HepG2 (cell line): Measurements from ENCODE around the gene MCF2L. TPM values are rescaled to one million over a fixed set of nuclear protein-coding genes. Genes with fewer than 3 reads are reported as not detected.

ENCODE experiments used
- ATAC-seq: fragments of 200-7000 bp; cut with Tn5 transposase; 3 replicates; pipeline ENCODE4 v1.9.1; 2020; ENCODE audit warnings: mild to moderate bottlenecking, moderate library complexity
- BruUV-seq: library from RNA; stranded (reverse); fragments of 400-500 nt; replicated peaks from 2 replicates; lab custom pipeline; 2021; lab: Mats Ljungman, UMichigan
- CTCF ChIA-PET: fragments of 300-600 bp; formaldehyde crosslinking; extraction: SDS; loops from one replicate; lab custom pipeline; 2021; ENCODE audit warnings: low total read pairs, inconsistent platforms, low intra/inter-chr PET ratio; lab: Yijun Ruan, JAX
- POLR2A ChIA-PET: fragments of 350-600 bp; sonication (Branson Sonifier 250); formaldehyde crosslinking; loops from one replicate; lab custom pipeline; 2020; ENCODE audit warnings: antibody characterized with exemption, inconsistent platforms; lab: Yijun Ruan, JAX
- DNase-seq: peaks from one replicate; pipeline ENCODE4 v3.0.0-alpha.2; 2015; ENCODE audit warnings: low spot score
- FAIRE-seq: peaks from 3 replicates; lab custom pipeline; 2011; peaks lifted over from hg19 to GRCh38; lab: Jason Lieb, UNC
- H2AFZ ChIP-seq: one replicate; pipeline ENCODE4 v1.6.1; 2011; ENCODE audit warnings: low read length, inconsistent platforms
- H3K27ac ChIP-seq: fragments of 300-600 bp; 3 replicates; pipeline ENCODE4 v1.8.0; 2011; ENCODE audit warnings: mixed run types, mild to moderate bottlenecking, mixed read lengths, low read length, inconsistent platforms; ENCODE audit not compliant: insufficient read depth; ENCODE audit errors: extremely low read length
- H3K27me3 ChIP-seq, 2 experiments: fragments of 200-600 bp in 1 of 2; 2 replicates in 1 of 2; 3 replicates in 1 of 2; pipeline versions ENCODE4 v1.6.0 to v1.8.0; 2011; ENCODE audit warnings: low read length in 2 of 2, mild to moderate bottlenecking in 2 of 2, moderate library complexity in 2 of 2, inconsistent platforms in 1 of 2; ENCODE audit not compliant: insufficient read depth in 2 of 2, control insufficient read depth in 1 of 2
- H3K36me3 ChIP-seq, 2 experiments: fragments of 200-600 bp in 1 of 2; replicated peaks in 1 of 2; 2 replicates in 1 of 2; 3 replicates in 1 of 2; pipeline versions ENCODE4 v1.5.1 to v1.8.0; 2011; ENCODE audit warnings: low read length in 2 of 2, inconsistent platforms in 1 of 2; ENCODE audit not compliant: insufficient read depth in 2 of 2, control insufficient read depth in 1 of 2
- H3K4me1 ChIP-seq: 2 replicates; pipeline ENCODE4 v1.5.1; 2012; ENCODE audit warnings: low read length, inconsistent platforms; ENCODE audit not compliant: insufficient read depth
- H3K4me2 ChIP-seq: 2 replicates; pipeline ENCODE4 v1.6.0; 2011; ENCODE audit warnings: low read depth, low read length, inconsistent platforms
- H3K4me3 ChIP-seq, 3 experiments: fragments of 200-600 bp in 1 of 3; sonication (generic), shearing (Covaris generic) in 1 of 3; replicated peaks in 1 of 3; 2 replicates each; pipeline ENCODE4 v1.5.1; 2011 to 2016; ENCODE audit warnings: low read length in 3 of 3, inconsistent platforms in 2 of 3, low read depth in 2 of 3, mild to moderate bottlenecking in 2 of 3, control low read depth in 1 of 3, mixed read lengths in 1 of 3; ENCODE audit not compliant: insufficient read depth in 1 of 3
- H3K79me2 ChIP-seq: one replicate; pipeline ENCODE4 v1.6.1; 2011; ENCODE audit warnings: low read length, inconsistent platforms; ENCODE audit not compliant: insufficient read depth
- H3K9ac ChIP-seq: 2 replicates; pipeline ENCODE4 v1.6.0; 2011; ENCODE audit warnings: mild to moderate bottlenecking, low read depth, low read length, inconsistent platforms; ENCODE audit not compliant: insufficient read depth
- H3K9me3 ChIP-seq: 2 replicates; pipeline ENCODE4 v1.5.1; 2012; ENCODE audit warnings: mild to moderate bottlenecking, low read length
- H4K20me1 ChIP-seq: 2 replicates; pipeline ENCODE4 v1.6.0; 2011; ENCODE audit warnings: inconsistent platforms, mild to moderate bottlenecking, low read length, moderate library complexity; ENCODE audit not compliant: insufficient read depth
- ARID5B ChIP-seq: IDR thresholded peaks from 2 replicates; pipeline ENCODE4 v1.4.0; 2020; ENCODE audit warnings: mild to moderate bottlenecking, missing genetic modification reagents
- ARNTL ChIP-seq: sonication (generic); formaldehyde crosslinking; IDR thresholded peaks from 2 replicates; pipeline ENCODE4 v1.4.0; 2020; ENCODE audit warnings: mild to moderate bottlenecking, missing genetic modification reagents
- FOXK2 ChIP-seq: fragments of 450-650 bp; IDR thresholded peaks from 2 replicates; pipeline ENCODE4 v1.6.1; 2016
- FOXO1 ChIP-seq: sonication (generic); formaldehyde crosslinking; IDR thresholded peaks from 2 replicates; pipeline ENCODE4 v1.4.0; 2020; ENCODE audit warnings: missing genetic modification reagents
- GATAD1 ChIP-seq: IDR thresholded peaks from 2 replicates; pipeline ENCODE4 v1.6.1; 2016; ENCODE audit warnings: missing genetic modification reagents, missing compliant biosample characterization
- HIVEP1 ChIP-seq: sonication (generic); formaldehyde crosslinking; IDR thresholded peaks from 2 replicates; pipeline ENCODE4 v1.4.0; 2020; ENCODE audit warnings: mild to moderate bottlenecking, missing genetic modification reagents
- IKZF5 ChIP-seq: IDR thresholded peaks from 2 replicates; pipeline ENCODE4 v1.6.1; 2018; ENCODE audit warnings: missing genetic modification reagents, mild to moderate bottlenecking, missing compliant biosample characterization
- MEIS2 ChIP-seq: sonication (generic); formaldehyde crosslinking; IDR thresholded peaks from 2 replicates; pipeline ENCODE4 v1.9.0; 2021; ENCODE audit warnings: mild to moderate bottlenecking, missing genetic modification reagents
- NONO ChIP-seq, 2 experiments: fragments of 450-650 bp in 1 of 2; sonication (generic) in 1 of 2; formaldehyde crosslinking in 1 of 2; IDR thresholded peaks in 1 of 2; conservative IDR thresholded peaks in 1 of 2; 2 replicates each; pipeline versions ENCODE4 v1.6.1 to v1.8.0; 2017 to 2022; ENCODE audit warnings: mild to moderate bottlenecking in 1 of 2, missing genetic modification reagents in 1 of 2, moderate library complexity in 1 of 2
- NR2F1 ChIP-seq, 2 experiments: fragments of 450-650 bp in 1 of 2; formaldehyde crosslinking in 1 of 2; IDR thresholded peaks; 2 replicates each; pipeline versions ENCODE4 v1.5.0 to v1.6.1; 2016 to 2020; ENCODE audit warnings: mild to moderate bottlenecking in 1 of 2, missing compliant biosample characterization in 1 of 2, missing genetic modification reagents in 1 of 2, moderate library complexity in 1 of 2
- POLR2AphosphoS5 ChIP-seq: IDR thresholded peaks from 2 replicates; pipeline ENCODE4 v1.6.1; 2012; ENCODE audit warnings: low read depth, low read length
- PRDM15 ChIP-seq: sonication (generic); formaldehyde crosslinking; IDR thresholded peaks from 2 replicates; pipeline ENCODE4 v1.4.0; 2020; ENCODE audit warnings: missing genetic modification reagents
- SMYD3 ChIP-seq: sonication (generic); formaldehyde crosslinking; IDR thresholded peaks from 2 replicates; pipeline ENCODE4 v1.8.1; 2023; ENCODE audit warnings: mild to moderate bottlenecking, missing genetic modification reagents
- ZNF878 ChIP-seq: sonication (generic); formaldehyde crosslinking; IDR thresholded peaks from 2 replicates; pipeline ENCODE4 v1.8.1; 2023; ENCODE audit warnings: mild to moderate bottlenecking, missing genetic modification reagents, moderate library complexity
- WGBS: methylation state at CpG from one replicate; pipeline ENCODE4 v1.1.6; 2017; ENCODE audit warnings: low lambda C conversion rate; 5-methylcytosine and 5-hydroxymethylcytosine counted together
- in situ Hi-C: cut with HindIII; loops from 2 replicates; pipeline ENCODE4 v1.10.0; 2017; ENCODE audit warnings: low pct_unique_long_range_greater_than_20kb; ENCODE audit not compliant: extremely low pct_ligation_motif_present
- intact Hi-C: fragments of 100-400 bp; cut with micrococcal nuclease; formaldehyde crosslinking; loops from one replicate; pipeline ENCODE4 v1.10.0; 2022; ENCODE audit not compliant: unreplicated experiment
- polyA plus RNA-seq, 8 experiments: library from polyadenylated mRNA; depleted of rRNA in 3 of 8; stranded (reverse) in 7 of 8; unstranded in 1 of 8; fragments of >200 nt; fragmentation: Illumina TruSeq in 4 of 8; extraction: Trizol in 4 of 8; gene quantifications; 2 replicates each; pipeline versions ENCODE4 v1.2.1 to v1.2.3, GENCODE V29; 2011 to 2016; ENCODE audit warnings: low read depth in 4 of 8, missing spikeins in 1 of 8, mixed read lengths in 1 of 8; ENCODE audit not compliant: insufficient read depth in 1 of 8
- total RNA-seq, 5 experiments: library from RNA; depleted of rRNA; stranded (reverse); fragments of >200 nt; fragmentation: Illumina TruSeq; extraction: Trizol; gene quantifications; 2 replicates each; pipeline ENCODE4 v1.2.3, GENCODE V29; 2016; ENCODE audit warnings: low read depth in 1 of 5

Gene MCF2L
- total and polyA plus RNA-seq, 2 of the 13 experiments (the other 11 are each of a cell fraction or from before 2014, with no cell fraction given): 19.4 to 28.4 TPM

GRCh38 chr13:112952759-112953551, 16.1 kb upstream of the MCF2L start:
- peak overlapping the region; percentile 95 for H3K4me2 ChIP-seq
- peak overlapping the region; percentile 35 to 69 (median 44) for H3K4me3 ChIP-seq
- in situ Hi-C loops: no loop called here
- intact Hi-C loops: no loop called here
- ChIA-PET POLR2A (interaction anchor here (0.7 to 2.2 kb wide), 13 partner anchors 8 to 196 kb away, joined by 3 to 17 read pairs (median 6); partner anchors contain the start of genes F10 and F7), CTCF (no interaction called here)
- no peaks in the 10 kb centered on the region for H3K9me3 ChIP-seq
- H3K27ac ChIP-seq: peak overlapping the region; percentile 81
- H3K79me2 ChIP-seq: peaks cover 3% of the 10 kb centered on the region
- no peaks in the 10 kb centered on the region for H3K27me3 ChIP-seq
- peaks cover 4% of the 10 kb centered on the region; the same call in 1 of the 2 replicates for H4K20me1 ChIP-seq
- no peaks in the 10 kb centered on the region for H3K36me3 ChIP-seq
- WGBS: 0% methylated on average over 4 of the region's 17 CpGs
- peak; percentile 45 for ATAC-seq
- FAIRE-seq: peak; percentile 68
- no TSS peak for BruUV-seq
- no peak overlapping the region for H2AFZ ChIP-seq
- H3K4me1 ChIP-seq: peaks cover 78% of the 10 kb centered on the region
- peak; percentile 73 for DNase-seq
- peak overlapping the region; percentile 69 for H3K9ac ChIP-seq
- TF ChIP-seq GATAD1 (CRISPR knock-in tag) (0 out of 2 replicates have a peak, but pooled peaks have one; percentile 25), ARID5B (peak; percentile 90), POLR2AphosphoS5 (peak; percentile 43; the same call in 1 of the 2 replicates), PRDM15 (peak; percentile 83), FOXK2 (0 out of 2 replicates have a peak, but pooled peaks have one; percentile 11), MEIS2 (CRISPR knock-in tag) (no peak), IKZF5 (CRISPR knock-in tag) (0 out of 2 replicates have a peak, but pooled peaks have one; percentile 57), NR2F1 (CRISPR knock-in tag; IDR thresholded peaks at IDR 0.05) (0 out of 4 replicates have a peak, but pooled peaks of 1 of the 2 experiments have one; percentile 7), SMYD3 (CRISPR knock-in tag) (no peak), FOXO1 (CRISPR knock-in tag) (peak; percentile 41; the same call in 1 of the 2 replicates), ZNF878 (CRISPR knock-in tag) (peak; percentile 24; the same call in 1 of the 2 replicates), ARNTL (CRISPR knock-in tag) (peak; percentile 85), NONO (IDR thresholded peaks at IDR 0.05) (no peak), NONO (CRISPR knock-in tag; conservative IDR thresholded peaks at IDR 0.05) (peak; percentile 37; the same call in 1 of the 2 replicates), HIVEP1 (CRISPR knock-in tag) (no peak)
